ENCODE measurements around the gene TGFB1. TPM values are rescaled to one million over a fixed set of nuclear protein-coding genes. Genes with fewer than 3 reads are reported as not detected.

Gene TGFB1
- polyA plus RNA-seq, 1 of the 3 experiments (the other 2 are of a cell fraction) = 25.5 TPM

GRCh38 chr19:41401483-41401882, 47.8 kb upstream of the TGFB1 start (continued):
- TF ChIP-seq NRF1 (IDR thresholded peaks at IDR 0.05; ENCODE audit: low read depth, low read length) (no peak), POLR2AphosphoS5 (IDR thresholded peaks at IDR 0.05; ENCODE audit: low read depth, low read length) (no peak)

GRCh38 chr19:41399525-41399924, 45.8 kb upstream of the TGFB1 start:
- H3K27ac ChIP-seq (ENCODE audit: low read depth in 2 of 2, low read length in 1 of 2) = no peak overlapping the region
- no peaks in the 10 kb centered on the region for H3K9me2 ChIP-seq
- no peaks in the 10 kb centered on the region for H3F3A ChIP-seq (replicated peaks; ENCODE audit: insufficient read depth)
- TF ChIP-seq PBX3 (IDR thresholded peaks at IDR 0.05) (no peak), NRF1 (IDR thresholded peaks at IDR 0.05; ENCODE audit: low read depth, low read length) (no peak), EP300 (IDR thresholded peaks at IDR 0.05; ENCODE audit: borderline replicate concordance in 1 of 2, low read depth in 1 of 2, low read length in 1 of 2) (no peak), YY1 (IDR thresholded peaks at IDR 0.05; ENCODE audit: low read depth) (no peak), TEAD4 (IDR thresholded peaks at IDR 0.05; ENCODE audit: borderline replicate concordance, insufficient read depth) (no peak), GATA2 (CRISPR knock-in tag; IDR thresholded peaks at IDR 0.05) (no peak), RAD21 (IDR thresholded peaks at IDR 0.05; ENCODE audit: low read length) (no peak), POLR2AphosphoS5 (IDR thresholded peaks at IDR 0.05; ENCODE audit: low read depth, low read length) (no peak), GABPA (IDR thresholded peaks at IDR 0.05; ENCODE audit: low read depth) (no peak), IRF3 (IDR thresholded peaks at IDR 0.05; ENCODE audit: low read depth, low read length) (no peak), SMC3 (IDR thresholded peaks at IDR 0.05; ENCODE audit: low read depth, low read length) (no peak), RFX5 (IDR thresholded peaks at IDR 0.05; ENCODE audit: low read length) (no peak), FOXJ3 (CRISPR knock-in tag; IDR thresholded peaks at IDR 0.05) (no peak), FOSL2 (IDR thresholded peaks at IDR 0.05; ENCODE audit: borderline replicate concordance, low read depth) (no peak), EZH2phosphoT487 (IDR thresholded peaks at IDR 0.05; ENCODE audit: borderline replicate concordance, low read depth) (no peak), RXRA (IDR thresholded peaks at IDR 0.05; ENCODE audit: borderline replicate concordance, low read depth) (no peak)
- DNase-seq = no peak
- peaks cover 46% of the 10 kb centered on the region for H3K79me2 ChIP-seq (ENCODE audit: insufficient read depth)
- no peaks in the 10 kb centered on the region for H3K27me3 ChIP-seq (ENCODE audit: insufficient read depth)
- ChIA-PET POLR2A (interaction anchor here (0.6 kb wide), 1 partner anchor 27 kb away, joined by 3 read pairs; no protein-coding TSS in a partner anchor), CTCF (no interaction called here)
- no peak overlapping the region for H2AFZ ChIP-seq (ENCODE audit: low read depth)
- H3K36me3 ChIP-seq (replicated peaks in 1 of 2; ENCODE audit: control insufficient read depth in 1 of 2, insufficient read depth in 2 of 2, low read length in 1 of 2) = no peaks in the 10 kb centered on the region
- peaks cover 5 to 14% of the 10 kb centered on the region in 2 experiments; a peak in 2 of 4 replicates for H3K4me1 ChIP-seq (ENCODE audit: control insufficient read depth in 1 of 2, insufficient read depth in 2 of 2, low read depth in 1 of 2, low read length in 1 of 2)
- no peak overlapping the region for H3K4me2 ChIP-seq
- no peaks in the 10 kb centered on the region for H4K20me1 ChIP-seq (ENCODE audit: insufficient read depth)
- no peak overlapping the region for H3K9ac ChIP-seq
- H3K9me3 ChIP-seq = no peaks in the 10 kb centered on the region
- H3K4me3 ChIP-seq (ENCODE audit: low read depth in 2 of 2, low read length in 1 of 2) = no peak overlapping the region
- 79% methylated on average over 2 of the region's 2 CpGs for WGBS (ENCODE audit: low lambda C conversion rate)

Data from SK-N-SH (cell line).